RWPE1 (cell line): ENCODE data around the gene HINT3.
"Not testable (repeated sequence)": the region's sequence is repeated elsewhere in the genome, so short reads cannot be mapped to it uniquely, and the experiment has no call there.

Experiments
- CTCF ChIA-PET: fragments of 350-600 bp; sonication (Branson Sonifier 250); formaldehyde crosslinking; extraction: SDS; loops from one replicate; lab custom pipeline; 2021; lab: Yijun Ruan, JAX
- POLR2A ChIA-PET: fragments of 400-600 bp; formaldehyde crosslinking; extraction: SDS; loops from one replicate; lab custom pipeline; 2020; ENCODE audit warnings: antibody characterized with exemption; ENCODE audit not compliant: low non-redundant PET; lab: Yijun Ruan, JAX
- DNase-seq: peaks from one replicate; pipeline ENCODE4 v3.0.0; 2012; ENCODE audit warnings: low spot score
- H3K27ac ChIP-seq: fragments of 450-650 bp; 2 replicates; pipeline ENCODE4 v1.5.1; 2017
- TF ChIP-seq, protein P1 (sequence below): fragments of 450-650 bp; conservative IDR thresholded peaks from 2 replicates; pipeline ENCODE4 v1.5.1; 2017; ENCODE audit warnings: low read depth, mild to moderate bottlenecking

Gene HINT3

DNA sequence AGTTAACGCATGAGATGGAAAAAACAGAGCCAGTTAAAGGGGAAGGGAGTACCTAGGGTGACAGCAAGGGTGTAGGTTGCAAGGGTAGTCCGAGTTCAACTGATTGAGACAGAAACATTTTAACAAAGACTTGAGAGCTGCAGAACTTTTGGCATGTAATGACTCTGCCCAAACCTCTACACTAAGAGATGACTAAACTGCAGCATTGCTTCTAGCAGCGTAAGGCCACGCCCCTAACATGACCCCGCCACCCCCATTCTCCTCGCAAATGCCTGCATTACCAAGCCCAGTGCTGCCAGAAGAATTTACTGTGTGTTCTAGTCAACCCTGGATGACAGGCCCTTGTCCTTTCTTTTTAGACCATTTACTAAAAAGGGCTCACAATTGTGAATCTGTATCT lies 6.3 kb upstream of the HINT3 start:
- ChIA-PET CTCF (interaction anchor here (0.5 kb wide), 1 partner anchor 55 kb away, joined by 3 read pairs; no protein-coding TSS in a partner anchor), POLR2A (no interaction called here)
- DNase-seq: peak; percentile 84
- TF ChIP-seq, protein P1, sequence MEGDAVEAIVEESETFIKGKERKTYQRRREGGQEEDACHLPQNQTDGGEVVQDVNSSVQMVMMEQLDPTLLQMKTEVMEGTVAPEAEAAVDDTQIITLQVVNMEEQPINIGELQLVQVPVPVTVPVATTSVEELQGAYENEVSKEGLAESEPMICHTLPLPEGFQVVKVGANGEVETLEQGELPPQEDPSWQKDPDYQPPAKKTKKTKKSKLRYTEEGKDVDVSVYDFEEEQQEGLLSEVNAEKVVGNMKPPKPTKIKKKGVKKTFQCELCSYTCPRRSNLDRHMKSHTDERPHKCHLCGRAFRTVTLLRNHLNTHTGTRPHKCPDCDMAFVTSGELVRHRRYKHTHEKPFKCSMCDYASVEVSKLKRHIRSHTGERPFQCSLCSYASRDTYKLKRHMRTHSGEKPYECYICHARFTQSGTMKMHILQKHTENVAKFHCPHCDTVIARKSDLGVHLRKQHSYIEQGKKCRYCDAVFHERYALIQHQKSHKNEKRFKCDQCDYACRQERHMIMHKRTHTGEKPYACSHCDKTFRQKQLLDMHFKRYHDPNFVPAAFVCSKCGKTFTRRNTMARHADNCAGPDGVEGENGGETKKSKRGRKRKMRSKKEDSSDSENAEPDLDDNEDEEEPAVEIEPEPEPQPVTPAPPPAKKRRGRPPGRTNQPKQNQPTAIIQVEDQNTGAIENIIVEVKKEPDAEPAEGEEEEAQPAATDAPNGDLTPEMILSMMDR: no peak
- H3K27ac ChIP-seq: peak overlapping the region; percentile 79

DNA sequence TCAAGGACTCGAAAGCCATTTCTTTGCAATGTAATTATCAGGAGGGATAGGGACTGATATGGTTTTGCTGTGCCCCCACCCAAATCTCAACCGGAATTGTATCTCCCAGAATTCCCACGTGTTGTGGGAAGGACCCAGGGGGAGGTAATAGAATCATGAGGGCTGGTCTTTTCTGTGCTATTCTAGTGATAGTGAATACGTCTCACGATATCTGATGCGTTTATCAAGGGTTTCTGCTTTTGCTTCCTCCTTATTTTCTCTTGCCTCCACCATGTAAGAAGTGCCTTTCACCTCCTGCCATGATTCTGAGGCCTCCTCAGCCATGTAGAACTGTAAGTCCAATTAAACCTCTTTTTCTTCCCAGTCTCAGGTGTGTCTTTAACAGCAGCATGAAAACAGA lies 5.9 kb upstream of the HINT3 start:
- DNase-seq, POLR2A ChIA-PET: not testable (repeated sequence)
- peak overlapping the region; percentile 79 for H3K27ac ChIP-seq
- CTCF ChIA-PET: interaction anchor here (0.7 kb wide), 1 partner anchor 20 kb away, joined by 3 read pairs; no protein-coding TSS in a partner anchor

DNA sequence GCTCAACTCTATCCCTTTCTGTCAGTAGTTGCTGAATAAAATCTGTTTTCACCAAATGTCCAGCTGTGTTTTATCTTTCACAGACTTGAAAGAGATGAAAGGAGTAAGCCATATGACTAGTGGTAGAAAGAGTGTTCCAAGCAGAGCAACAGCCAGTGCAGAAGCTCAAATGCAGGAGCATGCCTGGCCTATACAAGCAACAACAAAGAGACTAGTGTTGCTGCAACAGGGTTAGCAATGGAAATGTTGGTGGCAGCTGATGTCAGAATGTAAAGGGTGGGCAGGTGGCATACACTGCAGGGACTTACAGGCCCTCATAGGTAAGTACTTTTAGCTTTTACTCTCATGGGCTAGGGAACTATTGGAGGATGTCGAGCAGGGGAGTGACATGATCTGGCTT lies 5.2 kb upstream of the HINT3 start:
- no peak overlapping the region for H3K27ac ChIP-seq
- POLR2A ChIA-PET: no interaction called here
- TF ChIP-seq, protein P1: no peak
- CTCF ChIA-PET: interaction anchor here (0.6 to 0.7 kb wide), 2 partner anchors 19 to 977 kb away, joined by 3 read pairs; no protein-coding TSS in a partner anchor
- no peak for DNase-seq

DNA sequence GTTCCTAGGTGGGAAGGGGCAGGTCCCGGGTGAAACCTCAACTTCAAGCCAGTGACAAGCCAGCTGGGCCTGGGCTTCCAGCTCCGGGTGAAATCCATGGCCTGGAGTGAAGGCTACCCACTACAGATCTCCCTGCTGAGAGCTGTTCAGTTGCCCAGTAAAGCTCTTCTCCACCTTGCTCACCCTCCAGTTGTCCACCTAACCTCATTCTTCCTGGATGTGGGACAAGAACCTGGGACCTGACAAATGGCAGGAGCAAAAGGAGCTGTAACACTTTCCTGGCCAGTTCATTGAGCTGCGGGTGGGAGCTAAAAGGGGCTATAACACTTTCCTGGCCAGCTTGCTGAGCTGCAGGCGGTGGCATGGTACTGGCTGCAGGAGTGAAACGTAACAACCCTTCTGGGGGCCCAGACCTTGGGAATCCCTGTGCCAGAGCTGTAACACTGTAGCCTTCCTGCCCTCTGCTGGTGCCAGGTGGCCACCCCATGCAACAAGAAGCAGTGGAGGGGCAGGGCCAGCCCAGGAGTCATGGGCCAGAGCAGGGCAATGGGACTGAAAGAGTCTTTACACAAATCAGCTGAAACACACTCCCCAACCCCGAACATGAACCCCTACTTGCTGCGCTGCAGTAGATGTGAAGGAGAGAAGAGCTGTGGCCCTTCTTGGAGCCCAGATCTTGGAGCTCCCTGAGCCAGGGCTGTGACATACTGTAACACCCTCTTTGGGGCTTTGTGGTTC lies 3.6 kb upstream of the HINT3 start:
- peak overlapping the region; percentile 22 for H3K27ac ChIP-seq
- CTCF ChIA-PET: interaction anchor here (0.9 to 1.6 kb wide), 7 partner anchors 13 to 163 kb away, joined by 3 to 6 read pairs (median 4); partner anchors contain the start of gene NCOA7
- TF ChIP-seq, protein P1: no peak
- DNase-seq: no peak
- POLR2A ChIA-PET: no interaction called here

DNA sequence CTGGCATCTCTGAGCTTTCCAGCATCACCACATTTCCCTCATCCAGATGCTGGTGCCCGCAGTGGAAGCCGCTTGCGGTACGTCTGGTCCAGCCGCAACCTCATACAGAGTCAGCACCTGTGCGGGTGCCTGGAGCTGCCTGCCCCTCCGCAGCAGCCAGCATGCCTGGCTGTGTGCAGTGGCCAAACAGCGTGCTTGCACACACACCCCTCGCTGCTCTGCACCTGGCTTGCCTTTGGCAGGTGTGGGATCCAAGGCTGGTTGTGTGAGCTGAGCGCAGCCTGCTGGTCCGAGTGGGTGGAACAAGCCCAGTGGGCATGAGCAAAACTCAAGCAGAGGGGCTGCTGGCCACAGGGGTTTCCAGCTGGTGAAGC lies 3.1 kb upstream of the HINT3 start:
- TF ChIP-seq, protein P1: no peak; the same call in 1 of the 2 replicates
- peak overlapping the region; percentile 22 for H3K27ac ChIP-seq
- DNase-seq: no peak
- POLR2A ChIA-PET: no interaction called here
- CTCF ChIA-PET: interaction anchor here (0.5 to 1.6 kb wide), 9 partner anchors 13 to 163 kb away, joined by 3 to 6 read pairs (median 4); partner anchors contain the start of gene NCOA7

DNA sequence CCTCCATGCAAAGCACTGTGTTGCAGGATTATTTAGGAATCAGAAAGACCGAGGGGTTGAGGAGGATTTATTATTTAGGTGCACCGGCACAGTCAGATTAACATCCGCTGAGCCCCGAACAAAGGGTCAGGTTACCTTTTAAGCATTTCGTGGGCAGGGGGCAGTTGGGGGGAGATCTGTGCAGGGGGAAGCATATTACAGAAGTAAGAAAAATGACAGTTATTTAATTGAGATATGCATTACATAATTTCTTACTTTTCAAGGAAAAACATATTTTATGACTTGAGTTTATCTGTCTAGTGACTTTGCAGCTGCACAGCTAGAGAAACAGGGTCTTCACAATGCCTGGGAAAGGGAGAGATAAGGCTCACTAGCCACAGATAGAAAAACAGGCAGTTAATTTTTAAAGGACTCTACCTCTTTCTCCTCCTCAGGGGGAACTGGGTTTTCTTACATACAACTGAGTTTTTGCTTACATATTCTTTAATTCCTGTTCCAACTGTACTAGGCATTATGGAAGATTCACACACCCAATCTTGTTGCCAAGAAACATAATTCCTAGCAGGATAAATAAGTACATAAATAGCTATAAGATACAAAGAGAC lies 1.7 kb upstream of the HINT3 start:
- POLR2A ChIA-PET: no interaction called here
- CTCF ChIA-PET: interaction anchor here (0.7 kb wide), 1 partner anchor 46 kb away, joined by 4 read pairs; no protein-coding TSS in a partner anchor
- no peak overlapping the region for H3K27ac ChIP-seq
- TF ChIP-seq, protein P1: no peak
- no peak for DNase-seq

DNA sequence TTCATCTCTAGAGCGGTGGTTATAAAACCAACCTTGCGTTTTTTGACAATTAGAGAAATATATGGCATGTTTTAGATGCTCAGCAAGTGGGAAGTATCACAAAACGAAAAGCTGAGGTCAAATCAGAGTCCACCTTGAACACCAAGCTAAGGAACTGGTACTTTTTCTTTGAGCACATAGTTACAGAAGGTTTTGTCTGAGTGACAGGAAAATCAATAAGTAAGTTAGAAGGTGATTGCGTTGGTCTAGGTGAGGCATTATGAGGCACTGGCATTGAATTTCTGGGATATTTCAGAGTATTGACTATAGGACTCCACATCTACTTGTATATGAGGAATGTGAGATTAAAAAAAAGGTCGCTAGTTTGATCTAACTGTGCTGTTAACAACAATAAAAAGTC lies 597 bp upstream of the HINT3 start:
- no peak overlapping the region for H3K27ac ChIP-seq
- POLR2A ChIA-PET: interaction anchor here (0.5 kb wide), 1 partner anchor 14 kb away, joined by 3 read pairs; no protein-coding TSS in a partner anchor

More for the DNA sequence above, 597 bp upstream of the HINT3 start:
- DNase-seq: no peak
- CTCF ChIA-PET: interaction anchor here (0.6 to 2.1 kb wide), 14 partner anchors 8 to 175 kb away, joined by 3 to 12 read pairs (median 3); no protein-coding TSS in a partner anchor
- TF ChIP-seq, protein P1: no peak
